A673 (cell line): ENCODE measurements around the gene SLC25A25. TPM values are rescaled to one million over a fixed set of nuclear protein-coding genes. Genes with fewer than 3 reads are reported as not detected.

Source experiments
- BruUV-seq: library from RNA; stranded (reverse); fragments of 400-500 nt; replicated peaks from 2 replicates; lab custom pipeline; 2021; lab: Mats Ljungman, UMichigan
- CTCF ChIA-PET: fragments of 300-600 bp; sonication (Branson Sonifier 250); formaldehyde crosslinking; loops from one replicate; lab custom pipeline; 2022; ENCODE audit warnings: antibody characterized with exemption; lab: Charles Lee
- POLR2A ChIA-PET: fragments of 300-600 bp; sonication (Branson Sonifier 250); formaldehyde crosslinking; loops from one replicate; lab custom pipeline; 2022; ENCODE audit warnings: antibody characterized with exemption; ENCODE audit not compliant: low non-redundant PET; lab: Charles Lee
- DNase-seq: peaks from one replicate; pipeline ENCODE4 v3.0.0-alpha.2; 2015; ENCODE audit warnings: low spot score
- H3K27ac ChIP-seq: fragments of 200-600 bp; sonication (generic); 2 replicates; pipeline ENCODE4 v1.5.1; 2016; ENCODE audit warnings: mixed run types, low read depth, mild to moderate bottlenecking, mixed read lengths, antibody characterized with exemption, low read length; ENCODE audit not compliant: poor library complexity, severe bottlenecking
- H3K27me3 ChIP-seq: fragments of 200-600 bp; sonication (generic); replicated peaks from 2 replicates; pipeline ENCODE4 v1.6.1; 2017; ENCODE audit warnings: mixed run types, low read depth, mild to moderate bottlenecking, mixed read lengths, antibody characterized with exemption, low read length; ENCODE audit not compliant: insufficient read depth, poor library complexity
- H3K36me3 ChIP-seq: fragments of 200-600 bp; sonication (generic); 2 replicates; pipeline ENCODE4 v1.6.1; 2016; ENCODE audit warnings: mixed run types, mild to moderate bottlenecking, mixed read lengths, antibody characterized with exemption, low read length; ENCODE audit not compliant: insufficient read depth, poor library complexity, severe bottlenecking
- H3K4me1 ChIP-seq: fragments of 200-600 bp; sonication (generic); 2 replicates; pipeline ENCODE4 v1.6.1; 2017; ENCODE audit warnings: mixed run types, mild to moderate bottlenecking, mixed read lengths, antibody characterized with exemption, low read length; ENCODE audit not compliant: insufficient read depth, poor library complexity, severe bottlenecking
- H3K4me3 ChIP-seq: fragments of 200-600 bp; sonication (generic); 2 replicates; pipeline ENCODE4 v1.5.1; 2016; ENCODE audit warnings: low read depth, mixed run types, mild to moderate bottlenecking, mixed read lengths, low read length; ENCODE audit not compliant: poor library complexity, severe bottlenecking
- H3K9me3 ChIP-seq: fragments of 200-600 bp; sonication (generic); 2 replicates; pipeline ENCODE4 v1.6.1; 2016; ENCODE audit warnings: mixed run types, low read depth, mild to moderate bottlenecking, mixed read lengths, antibody characterized with exemption, low read length; ENCODE audit not compliant: poor library complexity, severe bottlenecking
- EZH2 ChIP-seq: fragments of 200-600 bp; sonication (generic); IDR thresholded peaks from 2 replicates; pipeline ENCODE4 v1.6.1; 2017; ENCODE audit warnings: borderline replicate concordance, low read depth, mild to moderate bottlenecking, mixed read lengths, antibody characterized with exemption, low read length; ENCODE audit not compliant: poor library complexity, severe bottlenecking
- intact Hi-C: fragments of 100-400 bp; cut with micrococcal nuclease; formaldehyde crosslinking; loops from one replicate; pipeline ENCODE4 v1.10.0; 2022; ENCODE audit not compliant: unreplicated experiment
- total RNA-seq: library from RNA; stranded (reverse); gene quantifications from 2 replicates; pipeline ENCODE4 v1.2.3, GENCODE V29; 2021
- TF ChIP-seq, protein P1 (sequence below): fragments of 300-800, 200-600 bp; sonication (generic); conservative IDR thresholded peaks from 2 replicates; pipeline ENCODE4 v1.5.1; 2017; ENCODE audit warnings: low read depth, mild to moderate bottlenecking, antibody characterized with exemption, low read length, moderate library complexity, mixed read lengths

The SLC25A25 gene
- total RNA-seq, 1 experiment from 2014 or later = 24.7 TPM

DNA sequence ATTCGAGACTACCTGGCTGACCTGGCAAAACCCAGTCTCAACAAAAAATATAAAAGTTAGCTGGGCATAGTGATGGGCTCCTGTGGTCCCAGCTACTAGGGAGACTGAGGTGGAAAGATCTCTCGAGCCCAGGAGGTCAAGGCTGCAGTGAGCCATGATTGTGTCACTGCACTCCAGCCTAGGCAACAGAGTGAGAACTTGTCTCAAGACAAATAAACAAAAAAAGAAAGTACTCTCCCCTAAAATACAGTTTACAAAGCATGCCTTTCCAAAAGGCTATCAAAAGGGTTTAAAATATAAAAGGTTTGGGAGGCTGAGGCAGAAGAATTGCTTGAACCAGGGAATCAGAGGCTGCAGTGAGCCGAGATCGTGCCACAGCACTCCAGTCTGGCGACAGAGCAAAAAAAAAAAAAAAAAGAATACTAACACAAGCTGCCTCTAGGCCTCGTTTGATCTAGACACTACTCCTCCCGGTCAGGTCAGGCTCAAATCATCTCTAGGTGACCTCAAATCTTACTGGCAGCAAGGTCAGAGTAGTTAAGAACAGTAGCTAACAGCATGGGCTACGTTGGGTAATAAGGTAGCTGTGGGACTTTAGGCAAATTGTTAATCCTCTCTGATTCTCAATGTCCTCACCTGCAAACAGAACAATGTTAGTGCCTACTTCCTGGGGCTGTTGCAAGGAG, 10.2 kb upstream of the SLC25A25 start:
- no TSS peak for BruUV-seq
- no peak overlapping the region for H3K4me3 ChIP-seq
- no peaks in the 10 kb centered on the region for H3K36me3 ChIP-seq
- H3K27ac ChIP-seq = no peak overlapping the region
- no peak for DNase-seq
- TF ChIP-seq, protein P1, sequence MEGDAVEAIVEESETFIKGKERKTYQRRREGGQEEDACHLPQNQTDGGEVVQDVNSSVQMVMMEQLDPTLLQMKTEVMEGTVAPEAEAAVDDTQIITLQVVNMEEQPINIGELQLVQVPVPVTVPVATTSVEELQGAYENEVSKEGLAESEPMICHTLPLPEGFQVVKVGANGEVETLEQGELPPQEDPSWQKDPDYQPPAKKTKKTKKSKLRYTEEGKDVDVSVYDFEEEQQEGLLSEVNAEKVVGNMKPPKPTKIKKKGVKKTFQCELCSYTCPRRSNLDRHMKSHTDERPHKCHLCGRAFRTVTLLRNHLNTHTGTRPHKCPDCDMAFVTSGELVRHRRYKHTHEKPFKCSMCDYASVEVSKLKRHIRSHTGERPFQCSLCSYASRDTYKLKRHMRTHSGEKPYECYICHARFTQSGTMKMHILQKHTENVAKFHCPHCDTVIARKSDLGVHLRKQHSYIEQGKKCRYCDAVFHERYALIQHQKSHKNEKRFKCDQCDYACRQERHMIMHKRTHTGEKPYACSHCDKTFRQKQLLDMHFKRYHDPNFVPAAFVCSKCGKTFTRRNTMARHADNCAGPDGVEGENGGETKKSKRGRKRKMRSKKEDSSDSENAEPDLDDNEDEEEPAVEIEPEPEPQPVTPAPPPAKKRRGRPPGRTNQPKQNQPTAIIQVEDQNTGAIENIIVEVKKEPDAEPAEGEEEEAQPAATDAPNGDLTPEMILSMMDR = no peak
- TF ChIP-seq EZH2 = no peak
- POLR2A ChIA-PET = no interaction called here
- peaks cover 30% of the 10 kb centered on the region for H3K4me1 ChIP-seq
- intact Hi-C loops = no loop called here
- CTCF ChIA-PET = interaction anchor here (0.9 kb wide), 1 partner anchor 9 kb away, joined by 4 read pairs; the partner anchor contains the start of gene NAIF1
- no peaks in the 10 kb centered on the region for H3K9me3 ChIP-seq
- no peaks in the 10 kb centered on the region for H3K27me3 ChIP-seq

GRCh38 chr9:128059365-128059983, 8.6 kb upstream of the SLC25A25 start:
- no peak for TF ChIP-seq EZH2
- TF ChIP-seq, protein P1 = no peak
- intact Hi-C loops = no loop called here
- Histone ChIP-seq H3K4me3 (no peak overlapping the region), H3K4me1 (peaks cover 30% of the 10 kb centered on the region), H3K27ac (no peak overlapping the region), H3K27me3 (no peaks in the 10 kb centered on the region), H3K36me3 (no peaks in the 10 kb centered on the region), H3K9me3 (no peaks in the 10 kb centered on the region)
- BruUV-seq = no TSS peak
- ChIA-PET POLR2A (interaction anchor here (0.7 kb wide), 1 partner anchor 258 kb away, joined by 11 read pairs; no protein-coding TSS in a partner anchor), CTCF (no interaction called here)
- DNase-seq = no peak

GRCh38 chr9:128061275-128061960, 6.6 kb upstream of the SLC25A25 start:
- CTCF ChIA-PET = no interaction called here
- DNase-seq = no peak
- Histone ChIP-seq H3K36me3 (no peaks in the 10 kb centered on the region), H3K4me1 (peaks cover 25% of the 10 kb centered on the region), H3K9me3 (no peaks in the 10 kb centered on the region), H3K4me3 (no peak overlapping the region), H3K27me3 (no peaks in the 10 kb centered on the region), H3K27ac (peak overlapping the region; percentile 63)
- POLR2A ChIA-PET = no interaction called here
- BruUV-seq = no TSS peak
- no peak for TF ChIP-seq EZH2
- TF ChIP-seq, protein P1 = no peak
- intact Hi-C loops = no loop called here
